AG09319 (cell line): Measurements from ENCODE around the gene RNF220.

Source experiments
- DNase-seq: peaks from one replicate; pipeline ENCODE4 v3.0.0-alpha.2; 2010; ENCODE audit warnings: low read depth; ENCODE audit errors: extremely low read depth
- TF ChIP-seq, protein P1 (sequence below): IDR thresholded peaks from 2 replicates; pipeline ENCODE4 v1.5.1; 2011; ENCODE audit warnings: low read depth, mild to moderate bottlenecking, inconsistent platforms, low read length, moderate library complexity

The RNF220 gene

DNA sequence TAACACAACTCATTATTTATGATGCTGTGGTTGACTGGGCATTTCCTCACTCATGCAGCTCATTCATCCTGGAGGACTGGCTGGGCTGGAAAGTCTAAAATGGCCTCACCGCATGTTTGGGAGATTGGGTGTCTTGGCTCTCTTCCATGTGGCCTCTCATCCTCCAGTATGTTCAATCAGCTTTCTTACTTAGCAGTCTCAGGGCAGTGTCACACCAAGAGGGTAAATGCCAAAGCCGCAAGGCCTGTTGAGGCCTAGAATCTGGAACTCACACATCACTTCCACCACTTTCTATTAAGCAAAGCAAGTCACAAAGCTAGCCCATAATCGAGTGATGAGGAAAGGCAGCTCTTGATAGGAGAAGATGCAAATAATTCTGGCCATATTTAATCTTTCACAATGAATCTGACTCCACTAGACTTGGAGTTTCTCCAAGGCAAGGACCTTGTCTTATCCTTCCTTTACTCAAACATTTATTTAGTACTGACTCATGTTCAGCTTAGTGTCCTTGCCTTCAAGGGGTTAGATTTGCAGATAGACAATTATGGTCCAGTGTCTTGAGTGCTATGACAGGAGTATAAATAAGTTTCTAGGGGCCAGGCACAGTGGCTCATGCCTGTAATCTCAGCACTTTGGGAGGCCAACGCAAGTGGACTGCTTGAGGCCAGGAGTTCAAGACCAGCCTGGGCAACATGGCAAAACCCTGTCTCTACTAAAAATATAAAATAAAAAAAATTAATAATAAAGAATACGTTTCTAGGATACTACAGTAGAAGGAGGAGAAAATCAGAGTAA lies 224.1 kb downstream of the RNF220 start:
- no peak for DNase-seq
- TF ChIP-seq, protein P1, sequence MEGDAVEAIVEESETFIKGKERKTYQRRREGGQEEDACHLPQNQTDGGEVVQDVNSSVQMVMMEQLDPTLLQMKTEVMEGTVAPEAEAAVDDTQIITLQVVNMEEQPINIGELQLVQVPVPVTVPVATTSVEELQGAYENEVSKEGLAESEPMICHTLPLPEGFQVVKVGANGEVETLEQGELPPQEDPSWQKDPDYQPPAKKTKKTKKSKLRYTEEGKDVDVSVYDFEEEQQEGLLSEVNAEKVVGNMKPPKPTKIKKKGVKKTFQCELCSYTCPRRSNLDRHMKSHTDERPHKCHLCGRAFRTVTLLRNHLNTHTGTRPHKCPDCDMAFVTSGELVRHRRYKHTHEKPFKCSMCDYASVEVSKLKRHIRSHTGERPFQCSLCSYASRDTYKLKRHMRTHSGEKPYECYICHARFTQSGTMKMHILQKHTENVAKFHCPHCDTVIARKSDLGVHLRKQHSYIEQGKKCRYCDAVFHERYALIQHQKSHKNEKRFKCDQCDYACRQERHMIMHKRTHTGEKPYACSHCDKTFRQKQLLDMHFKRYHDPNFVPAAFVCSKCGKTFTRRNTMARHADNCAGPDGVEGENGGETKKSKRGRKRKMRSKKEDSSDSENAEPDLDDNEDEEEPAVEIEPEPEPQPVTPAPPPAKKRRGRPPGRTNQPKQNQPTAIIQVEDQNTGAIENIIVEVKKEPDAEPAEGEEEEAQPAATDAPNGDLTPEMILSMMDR, result no peak

DNA sequence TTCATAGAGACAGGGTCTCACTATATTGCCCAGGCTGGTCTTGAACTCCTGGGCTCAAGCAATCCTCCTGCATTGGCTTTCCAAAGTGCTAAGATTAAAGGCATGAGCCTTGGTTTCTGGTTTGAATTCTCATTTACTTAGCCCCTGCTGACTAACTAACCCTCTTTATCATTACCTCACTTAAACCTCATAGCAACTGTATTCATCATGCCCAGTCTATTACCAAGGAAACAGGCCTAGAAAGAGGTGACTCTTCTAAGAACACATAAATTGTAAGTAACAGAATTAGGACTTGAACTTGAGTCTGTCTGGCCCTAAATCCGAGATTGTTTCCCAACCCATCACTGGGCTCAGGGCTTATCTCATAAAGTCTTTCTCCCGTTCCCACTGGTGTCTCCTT lies 225.1 kb downstream of the RNF220 start:
- no peak for DNase-seq
- TF ChIP-seq, protein P1, result no peak

DNA sequence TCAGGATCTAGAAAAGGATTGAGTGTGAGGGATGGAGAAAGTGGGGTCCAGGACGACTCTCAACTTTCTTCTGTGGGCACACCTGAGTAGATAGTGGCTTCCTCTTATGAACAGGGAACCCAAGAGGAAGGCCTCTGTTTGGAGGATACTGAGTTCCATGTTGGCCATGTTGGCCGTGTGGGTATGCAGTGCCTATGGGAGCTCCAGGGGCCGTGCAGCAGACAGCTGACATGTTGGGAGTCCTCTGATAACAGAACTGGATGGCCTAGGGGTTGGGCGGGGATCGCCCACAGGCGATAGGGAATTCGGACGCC lies 226.2 kb downstream of the RNF220 start:
- no peak for DNase-seq
- TF ChIP-seq, protein P1, result no peak

DNA sequence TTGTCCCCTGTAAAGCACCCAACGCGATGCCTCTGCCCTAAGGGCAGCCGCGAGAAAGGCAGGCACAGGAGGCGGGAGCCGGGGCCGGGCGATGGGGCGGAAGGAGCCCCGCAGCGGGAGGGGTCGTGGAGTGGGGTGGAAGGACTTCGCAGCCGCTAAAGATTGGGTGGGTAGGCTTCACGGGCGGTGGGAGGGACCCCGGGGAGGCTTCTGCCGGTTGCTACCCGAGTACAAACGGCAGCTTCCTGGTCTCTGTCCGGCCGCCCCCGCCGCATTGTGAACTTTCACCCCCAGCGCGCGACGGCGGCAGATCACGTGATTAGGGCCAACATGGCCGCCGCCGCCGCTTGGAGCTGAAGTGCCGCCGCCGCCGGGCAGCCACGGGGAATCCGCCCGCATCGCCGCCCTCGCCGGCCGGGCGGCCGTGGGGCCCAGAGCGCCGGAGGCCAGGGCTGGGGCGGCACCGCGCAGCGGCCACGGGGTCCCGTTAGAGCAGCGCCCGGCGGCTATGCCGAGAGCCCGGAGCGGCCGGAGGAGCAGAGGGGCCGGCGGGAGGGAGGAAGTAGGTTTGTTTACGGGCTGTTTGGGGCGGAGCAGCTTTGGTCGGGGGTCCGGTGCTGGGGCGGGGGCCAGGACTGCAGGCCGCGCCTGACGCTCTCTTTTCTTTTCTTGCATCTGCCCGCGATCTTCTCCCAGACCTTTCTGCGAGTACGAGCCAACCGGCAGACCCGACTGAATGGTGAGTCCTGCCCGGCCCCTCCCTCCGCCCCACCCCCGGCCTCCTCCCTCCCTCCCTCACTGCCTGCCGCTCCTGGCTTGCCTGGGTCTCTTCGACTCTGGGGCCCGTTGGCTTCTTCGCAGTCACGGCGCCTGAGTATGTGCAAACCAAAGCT lies 226.8 kb downstream of the RNF220 start:
- TF ChIP-seq, protein P1, result no peak
- DNase-seq, result peak; percentile 57

DNA sequence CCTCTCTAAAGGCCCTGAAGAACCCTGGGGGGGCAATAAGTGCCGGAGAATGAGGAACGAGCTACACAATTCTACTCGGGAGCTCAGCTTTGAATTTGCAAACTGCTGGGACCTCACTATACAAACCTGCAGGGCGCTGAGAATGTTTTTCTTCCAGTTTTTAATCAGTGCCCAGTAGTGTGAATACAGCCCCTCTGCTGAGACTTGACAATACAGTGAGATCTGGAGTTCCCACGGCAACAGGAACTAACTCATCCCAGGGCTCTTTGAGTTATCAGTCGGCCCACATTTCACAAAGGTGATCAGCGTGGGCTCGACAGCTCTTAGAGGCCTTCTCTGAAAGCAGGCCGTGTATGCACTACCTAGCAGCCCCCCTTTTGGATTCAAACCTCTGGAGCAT lies 227.5 kb downstream of the RNF220 start:
- TF ChIP-seq, protein P1, result no peak
- no peak for DNase-seq

DNA sequence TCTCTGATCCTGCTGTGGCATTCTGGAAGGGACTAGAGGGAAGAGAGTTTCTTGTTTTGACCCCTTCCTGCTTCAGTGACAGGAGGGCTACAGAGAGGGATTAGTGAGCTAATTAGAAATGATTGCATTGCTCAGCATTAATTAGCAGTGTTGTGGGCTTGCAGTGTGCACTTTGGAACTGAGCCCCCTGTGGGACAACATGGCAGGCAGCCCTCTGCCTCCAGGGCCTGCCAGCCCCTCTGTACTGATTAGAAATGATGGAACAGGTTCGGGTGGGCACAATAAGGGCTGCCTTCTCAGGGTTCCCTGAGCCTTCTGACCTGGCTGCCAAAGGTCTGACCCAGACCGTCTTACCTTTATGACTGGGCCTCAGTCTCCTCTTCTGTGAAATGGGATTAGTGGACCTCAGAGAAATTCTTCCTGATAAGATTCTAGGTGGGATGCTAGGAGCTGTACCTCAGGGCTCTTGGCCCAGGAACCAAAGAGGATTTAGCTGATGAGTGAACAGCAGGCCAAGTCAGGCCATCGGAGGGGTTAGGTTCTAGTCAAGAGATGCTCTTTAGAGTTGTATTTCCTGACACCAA lies 229.6 kb downstream of the RNF220 start:
- no peak for DNase-seq
- TF ChIP-seq, protein P1, result no peak

DNA sequence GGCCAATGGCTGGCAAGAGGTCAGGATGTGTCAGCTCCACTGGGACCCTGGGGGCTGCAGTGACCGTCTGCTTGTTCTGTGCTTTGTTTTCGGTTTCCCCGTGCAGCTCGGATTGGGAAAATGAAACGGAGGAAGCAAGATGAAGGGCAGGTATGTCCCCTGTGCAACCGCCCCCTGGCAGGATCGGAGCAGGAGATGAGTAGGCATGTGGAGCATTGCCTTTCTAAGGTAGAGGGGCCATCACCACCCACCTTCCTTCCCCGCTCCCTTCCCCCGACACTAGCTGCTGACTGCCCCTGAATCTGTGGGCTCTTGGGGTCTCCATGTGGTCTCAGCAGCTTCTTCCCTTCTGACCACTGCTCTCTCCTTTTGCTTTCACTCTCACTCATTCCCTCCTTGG lies 230.4 kb downstream of the RNF220 start:
- TF ChIP-seq, protein P1, result no peak

More for the DNA sequence above, 230.4 kb downstream of the RNF220 start:
- DNase-seq, result no peak
